ENCODE data around the gene MBNL1.

MBNL1 gene

GRCh38 chr3:152499791-152500385 is 231.2 kb downstream of the MBNL1 start:
- DNase-seq (ENCODE audit: extremely low read depth, low read depth), result no peak
- TF ChIP-seq, protein P1, sequence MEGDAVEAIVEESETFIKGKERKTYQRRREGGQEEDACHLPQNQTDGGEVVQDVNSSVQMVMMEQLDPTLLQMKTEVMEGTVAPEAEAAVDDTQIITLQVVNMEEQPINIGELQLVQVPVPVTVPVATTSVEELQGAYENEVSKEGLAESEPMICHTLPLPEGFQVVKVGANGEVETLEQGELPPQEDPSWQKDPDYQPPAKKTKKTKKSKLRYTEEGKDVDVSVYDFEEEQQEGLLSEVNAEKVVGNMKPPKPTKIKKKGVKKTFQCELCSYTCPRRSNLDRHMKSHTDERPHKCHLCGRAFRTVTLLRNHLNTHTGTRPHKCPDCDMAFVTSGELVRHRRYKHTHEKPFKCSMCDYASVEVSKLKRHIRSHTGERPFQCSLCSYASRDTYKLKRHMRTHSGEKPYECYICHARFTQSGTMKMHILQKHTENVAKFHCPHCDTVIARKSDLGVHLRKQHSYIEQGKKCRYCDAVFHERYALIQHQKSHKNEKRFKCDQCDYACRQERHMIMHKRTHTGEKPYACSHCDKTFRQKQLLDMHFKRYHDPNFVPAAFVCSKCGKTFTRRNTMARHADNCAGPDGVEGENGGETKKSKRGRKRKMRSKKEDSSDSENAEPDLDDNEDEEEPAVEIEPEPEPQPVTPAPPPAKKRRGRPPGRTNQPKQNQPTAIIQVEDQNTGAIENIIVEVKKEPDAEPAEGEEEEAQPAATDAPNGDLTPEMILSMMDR (IDR thresholded peaks at IDR 0.05; ENCODE audit: low read depth, low read length), result no peak

- TF ChIP-seq, protein P1 (IDR thresholded peaks at IDR 0.05; ENCODE audit: low read depth, low read length), result no peak
- no peak for DNase-seq (ENCODE audit: extremely low read depth, low read depth)
Observed at GRCh38 chr3:152505926-152506325, 237.2 kb downstream of the MBNL1 start.

GRCh38 chr3:152508705-152509104 is 240.0 kb downstream of the MBNL1 start:
- TF ChIP-seq, protein P1 (IDR thresholded peaks at IDR 0.05; ENCODE audit: low read depth, low read length), result no peak; the same call in none of the 2 replicates
- DNase-seq (ENCODE audit: extremely low read depth, low read depth), result no peak

GRCh38 chr3:152511904-152512303 is 243.2 kb downstream of the MBNL1 start:
- no peak for DNase-seq (ENCODE audit: extremely low read depth, low read depth)
- TF ChIP-seq, protein P1 (IDR thresholded peaks at IDR 0.05; ENCODE audit: low read depth, low read length), result no peak

DNA sequence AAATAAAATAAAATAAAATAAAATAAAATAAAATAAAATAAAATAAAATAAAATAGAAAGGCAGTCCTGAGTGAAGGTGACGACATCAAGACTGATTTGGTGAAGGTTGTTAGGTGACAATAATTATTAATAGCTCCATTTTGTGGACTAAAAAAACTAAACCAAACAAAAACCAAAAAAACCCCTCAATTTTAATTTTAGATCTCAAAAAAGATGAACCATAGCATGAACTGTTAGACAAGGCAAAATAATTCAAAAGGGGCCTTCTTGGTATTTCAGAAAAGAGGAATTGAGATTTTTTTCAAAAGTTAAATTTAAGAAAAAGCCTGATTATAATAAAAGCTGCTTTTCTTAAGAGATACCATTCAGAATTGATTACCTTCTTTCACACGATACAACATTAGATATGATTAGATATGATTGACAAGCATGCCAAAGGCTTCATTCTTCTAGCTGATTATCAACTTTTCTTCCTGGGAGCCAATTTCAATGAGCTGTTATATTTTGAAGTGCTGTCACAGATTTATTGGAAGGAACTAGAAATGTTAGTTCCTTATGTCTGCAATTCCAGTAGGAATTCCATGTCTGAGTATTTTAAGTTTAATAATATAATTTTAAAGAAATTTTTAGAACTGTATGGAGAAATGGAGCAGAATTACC is 244.7 kb downstream of the MBNL1 start:
- no peak for DNase-seq (ENCODE audit: extremely low read depth, low read depth)
- TF ChIP-seq, protein P1 (IDR thresholded peaks at IDR 0.05; ENCODE audit: low read depth, low read length), result no peak

Data from AG09319 (cell line).